NCI-H226 (cell line): ENCODE measurements around the gene ZNF594.
"Not testable (repeated sequence)": the region's sequence is repeated elsewhere in the genome, so short reads cannot be mapped to it uniquely, and the experiment has no call there.

Experiments
- DNase-seq: peaks from one replicate; pipeline ENCODE4 v3.0.0-alpha.2; 2015

The ZNF594 gene

DNA sequence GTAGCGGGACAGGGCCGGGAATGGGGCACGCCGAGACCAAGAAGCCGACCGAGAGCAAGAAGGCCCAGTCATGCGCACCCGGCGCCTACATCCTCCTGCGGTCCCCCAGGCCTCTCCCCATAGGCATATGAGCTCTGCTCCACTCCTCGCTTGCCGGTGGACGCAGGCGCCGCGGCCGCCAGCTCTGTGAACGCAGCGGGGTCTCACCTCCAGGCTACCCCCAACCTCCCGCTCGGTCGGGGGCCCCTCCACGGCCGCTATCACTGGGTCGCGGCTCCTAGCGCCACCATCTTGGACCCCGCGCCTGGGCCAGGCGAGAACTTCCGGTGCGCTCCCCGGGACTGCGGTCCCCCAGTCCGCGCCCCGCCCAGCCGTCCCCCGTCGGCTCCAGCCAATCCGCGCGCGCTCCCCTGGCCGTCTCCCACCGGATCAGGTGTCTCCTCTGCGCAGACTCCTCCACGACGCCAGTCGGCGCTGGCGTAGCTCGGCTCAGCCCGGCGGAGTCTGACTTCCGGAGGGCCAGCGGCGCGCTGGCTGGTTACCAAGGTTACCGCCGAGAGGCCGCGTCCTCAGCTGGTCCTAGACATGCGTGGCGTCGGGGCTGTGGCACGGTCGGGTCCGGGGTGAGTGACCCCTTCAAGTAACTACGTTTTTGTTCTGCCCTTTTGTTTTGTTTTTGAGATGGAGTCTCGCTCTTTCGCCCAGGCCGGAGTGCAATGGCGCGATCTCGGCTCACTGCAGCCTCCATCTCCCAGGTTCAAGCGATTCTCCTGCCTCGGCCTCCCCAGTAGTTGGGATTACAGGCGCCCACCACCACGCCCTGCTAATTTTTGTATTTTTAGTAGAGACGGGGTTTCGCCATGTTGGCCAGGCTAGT lies at the start of gene ZNF594:
Gene ZNF594 (minus strand): TSS at position 328 of the 877 bp plus-strand sequence. CDS start 7,612 bp downstream, outside the sequence.
- peak; percentile 97 for DNase-seq

DNA sequence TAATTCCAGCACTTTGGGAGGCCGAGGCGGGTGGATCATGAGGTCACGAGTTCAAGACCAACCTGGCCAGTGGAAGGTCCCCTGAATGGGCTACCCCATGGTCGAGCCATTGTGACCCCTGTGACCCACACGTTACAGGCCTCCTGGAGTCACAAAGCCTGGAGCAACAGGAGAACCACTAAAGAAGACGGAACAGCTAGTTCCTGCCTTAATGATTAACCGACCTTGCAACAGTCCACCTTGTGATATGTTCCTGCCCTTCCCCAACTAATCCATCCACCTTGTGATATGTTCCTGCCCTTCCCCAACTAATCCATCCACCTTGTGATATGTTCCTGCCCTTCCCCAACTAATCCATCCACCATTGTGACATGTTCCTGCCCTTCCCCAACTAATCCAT lies 48.1 kb upstream of the ZNF594 start:
- not testable (repeated sequence) for DNase-seq

DNA sequence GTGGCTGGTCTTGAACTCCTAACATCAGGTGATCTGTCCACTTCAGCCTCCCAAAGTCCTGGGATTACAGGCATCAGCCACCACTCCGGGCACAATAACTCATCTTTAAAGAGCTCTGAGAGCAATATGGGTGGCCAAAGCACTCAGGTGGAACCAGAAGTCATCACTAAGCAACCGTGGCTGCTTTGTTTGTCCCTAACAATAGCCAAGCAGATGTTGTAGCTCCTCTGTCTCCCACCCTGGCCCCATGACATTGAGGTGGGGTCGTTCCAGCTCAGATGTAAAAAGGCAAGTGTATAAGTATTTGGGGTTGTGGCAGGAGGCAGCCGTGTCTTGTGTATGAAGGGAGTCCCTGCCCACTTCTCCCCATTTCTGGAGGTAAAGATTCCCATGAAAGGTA lies 46.7 kb upstream of the ZNF594 start:
- no peak for DNase-seq

DNA sequence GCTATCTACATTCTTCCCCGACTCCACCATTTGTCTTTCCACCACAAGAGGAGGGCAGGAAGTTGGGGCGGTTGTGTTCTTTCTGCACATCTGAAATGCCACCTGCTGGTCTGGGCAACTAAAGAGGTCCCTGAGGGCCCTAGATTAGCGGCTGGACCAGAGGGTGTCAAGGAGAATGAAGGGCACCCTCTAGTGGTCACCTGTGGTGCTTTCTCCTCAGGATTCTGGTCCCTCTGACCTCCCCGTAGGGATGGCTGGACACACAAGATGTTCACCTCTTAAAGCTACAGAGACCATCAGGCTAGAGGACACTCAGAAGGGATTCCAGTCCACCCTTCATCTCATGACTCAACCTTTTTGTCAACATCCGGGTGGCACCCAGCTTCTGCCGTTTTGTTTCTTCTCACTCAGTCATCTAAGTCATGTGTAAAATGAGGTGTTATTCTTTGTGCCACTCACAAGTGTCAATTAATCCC lies 45.9 kb upstream of the ZNF594 start:
- DNase-seq, result peak; percentile 45

DNA sequence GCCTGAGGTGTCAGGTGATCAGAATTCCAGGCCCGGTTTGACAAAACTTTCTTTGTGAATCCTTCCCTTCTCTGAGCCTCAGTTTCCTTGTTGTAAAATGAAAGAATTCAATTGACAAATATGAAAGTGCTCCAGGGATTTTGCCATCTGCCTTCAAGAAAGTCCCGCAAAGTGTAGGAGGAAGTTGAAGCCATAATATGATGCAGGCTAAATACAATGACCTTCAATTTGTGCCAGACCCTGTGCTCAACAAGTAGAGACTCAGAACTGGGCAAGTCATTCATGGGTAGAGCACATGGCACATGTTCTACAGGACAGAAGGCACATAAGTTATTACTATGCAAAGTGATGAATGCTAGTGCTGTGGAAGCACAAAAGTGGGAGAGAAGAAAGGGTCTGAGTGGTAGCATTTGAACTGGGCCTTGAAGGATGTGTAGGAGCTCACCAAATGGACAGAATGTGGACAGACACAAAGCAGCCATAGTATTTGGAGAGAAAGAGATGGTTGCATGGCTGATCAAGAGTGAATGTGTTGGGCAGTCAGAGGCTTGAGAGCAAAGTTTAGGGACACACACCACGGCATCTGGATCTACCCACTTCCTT lies 45.4 kb upstream of the ZNF594 start:
- DNase-seq, result no peak

DNA sequence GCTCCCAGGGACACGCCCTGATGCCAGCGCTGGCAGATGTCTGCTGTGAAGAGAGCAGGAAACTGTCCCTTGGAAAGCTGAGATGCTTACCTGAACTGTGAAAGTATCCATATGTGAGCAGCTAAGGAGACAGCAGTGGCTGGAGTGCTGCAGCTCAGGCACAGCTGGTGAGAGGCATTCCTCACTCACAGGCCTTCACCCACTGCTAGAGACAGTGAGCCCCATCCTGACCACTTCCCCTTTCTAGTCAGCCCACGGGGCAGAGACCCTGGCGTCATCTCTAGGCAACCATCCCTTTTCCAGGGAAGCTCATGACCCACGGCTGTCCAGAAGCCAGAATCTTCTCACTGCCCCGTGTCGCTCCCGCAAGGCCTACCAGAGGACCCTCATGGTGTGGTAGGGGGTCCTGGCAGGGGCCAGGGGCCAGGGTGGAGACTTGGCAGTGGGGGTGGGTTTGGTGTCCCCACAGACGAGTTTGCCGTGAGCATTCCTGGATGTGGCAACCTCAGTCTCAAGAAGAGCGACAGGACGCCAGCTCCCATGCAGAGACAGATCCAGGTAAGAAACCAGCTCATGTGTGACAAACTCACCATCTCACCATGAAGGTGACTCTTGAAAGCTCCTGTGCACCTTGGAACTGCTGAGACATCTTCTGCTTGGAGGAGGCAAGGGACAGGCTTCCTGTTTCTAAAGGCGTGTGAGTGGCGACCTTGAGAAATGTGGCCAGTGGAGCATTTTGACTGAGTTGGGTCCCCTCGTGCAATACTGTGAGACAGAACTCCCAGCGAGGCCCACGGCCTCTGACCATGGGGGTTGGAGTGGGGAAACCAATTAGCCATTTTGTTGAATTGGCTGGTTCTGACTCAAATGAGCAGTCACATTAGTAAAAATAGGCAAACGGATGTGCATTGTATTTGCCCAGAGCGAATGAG lies 43.2 kb upstream of the ZNF594 start, which contains the start of gene SCIMP:
Gene SCIMP (minus strand): TSS at position 216 of the 932 bp plus-strand sequence. CDS start 105 bp downstream, at position 111.
- no peak for DNase-seq

DNA sequence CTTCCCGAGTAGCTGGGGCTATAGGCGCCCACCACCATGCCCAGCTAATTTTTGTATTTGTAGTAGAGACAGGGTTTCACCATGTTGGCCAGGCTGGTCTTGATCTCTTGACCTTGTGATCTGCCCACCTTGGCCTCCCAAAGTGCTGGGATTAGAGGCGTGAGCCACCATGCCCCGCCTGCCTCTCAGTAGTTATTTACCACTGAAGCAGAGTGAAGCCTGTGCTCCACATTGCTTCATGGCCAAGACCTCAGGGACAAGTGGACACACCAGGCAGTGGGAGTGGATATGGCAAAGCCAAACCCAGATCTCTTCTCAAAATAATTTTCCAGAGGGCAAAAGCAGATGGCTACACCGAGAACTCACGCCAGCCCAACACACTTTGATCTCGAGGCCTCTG lies 41.8 kb upstream of the ZNF594 start:
- DNase-seq, result not testable (repeated sequence)

DNA sequence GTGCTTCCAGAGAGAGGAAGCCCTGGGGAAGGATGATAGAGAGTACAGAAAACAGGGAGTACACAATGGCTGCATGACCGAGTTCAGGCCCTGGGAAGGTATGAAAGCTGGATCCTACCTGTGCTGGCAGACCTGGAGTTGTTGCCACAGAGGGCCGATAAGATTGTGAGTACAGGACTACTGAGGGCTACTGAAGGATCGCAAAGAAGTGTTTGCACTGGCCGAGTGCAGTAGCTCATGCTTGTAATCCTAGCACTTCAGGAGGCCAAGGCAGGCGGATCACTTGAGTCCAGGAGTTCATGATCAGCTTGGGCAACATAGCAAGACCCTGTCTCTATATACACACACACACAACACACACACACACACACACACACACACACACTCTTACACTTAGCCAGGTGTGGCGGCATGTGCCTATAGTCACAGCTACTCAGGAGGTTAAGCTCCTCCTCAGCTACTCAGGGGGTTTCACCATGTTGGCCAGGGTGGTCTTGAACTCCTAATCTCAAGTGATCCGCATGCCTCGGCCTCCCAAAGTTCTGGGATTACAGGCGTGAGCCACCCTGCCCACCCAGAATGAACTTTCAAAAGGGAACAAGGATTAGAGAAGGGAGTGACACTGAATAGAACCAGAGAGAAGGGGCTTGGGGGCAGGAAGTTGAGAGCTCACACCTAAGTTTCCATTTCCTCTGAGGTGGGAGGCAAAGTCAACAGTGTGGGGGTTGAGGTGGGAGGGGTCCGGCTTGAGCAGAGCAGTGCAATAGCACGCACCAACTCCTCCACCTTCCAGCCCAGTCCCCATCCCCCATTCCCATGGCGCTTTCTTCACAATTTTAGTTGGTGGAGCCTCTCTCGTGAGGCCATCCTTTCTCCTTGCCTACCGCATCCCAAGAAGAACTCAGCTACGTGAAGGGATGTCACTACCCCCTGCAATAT lies 35.5 kb upstream of the ZNF594 start:
- no peak for DNase-seq

DNA sequence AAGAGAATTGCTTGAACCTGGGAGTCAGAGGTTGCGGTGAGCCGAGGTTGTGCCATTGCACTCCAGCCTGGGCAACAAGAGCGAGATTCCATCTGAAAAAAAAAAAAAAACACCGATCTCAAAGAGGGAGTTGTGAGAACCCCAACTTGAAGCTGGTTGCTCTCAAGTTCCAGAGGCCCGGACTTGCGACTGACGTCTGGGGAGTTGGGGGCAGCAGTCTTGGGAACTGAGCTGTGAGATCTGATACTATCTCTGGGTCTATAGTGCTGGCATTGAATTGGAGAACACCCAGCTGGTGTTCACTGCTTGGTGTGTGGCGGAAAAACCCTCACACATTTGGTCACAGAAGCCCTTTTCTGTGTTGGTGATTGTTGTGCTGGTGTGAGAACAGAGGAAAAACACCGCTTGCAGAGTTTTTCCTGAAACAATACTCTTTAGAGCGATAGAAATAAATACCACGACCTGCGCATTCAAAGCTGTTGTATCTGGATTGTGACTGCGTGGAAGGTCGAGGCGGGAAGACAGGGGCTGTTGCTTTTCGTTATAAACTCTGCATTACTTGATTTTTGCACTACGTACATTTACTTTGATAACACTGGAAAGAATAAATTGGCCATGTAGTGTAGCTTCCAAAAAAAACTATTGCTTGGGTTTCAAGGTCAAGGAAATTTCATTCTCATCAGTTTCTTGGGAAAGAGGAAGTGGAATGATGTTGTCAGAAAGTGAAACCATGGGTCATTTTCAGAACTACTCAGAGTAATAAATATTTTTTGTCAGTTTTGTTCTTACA lies 34.2 kb upstream of the ZNF594 start:
- no peak for DNase-seq

DNA sequence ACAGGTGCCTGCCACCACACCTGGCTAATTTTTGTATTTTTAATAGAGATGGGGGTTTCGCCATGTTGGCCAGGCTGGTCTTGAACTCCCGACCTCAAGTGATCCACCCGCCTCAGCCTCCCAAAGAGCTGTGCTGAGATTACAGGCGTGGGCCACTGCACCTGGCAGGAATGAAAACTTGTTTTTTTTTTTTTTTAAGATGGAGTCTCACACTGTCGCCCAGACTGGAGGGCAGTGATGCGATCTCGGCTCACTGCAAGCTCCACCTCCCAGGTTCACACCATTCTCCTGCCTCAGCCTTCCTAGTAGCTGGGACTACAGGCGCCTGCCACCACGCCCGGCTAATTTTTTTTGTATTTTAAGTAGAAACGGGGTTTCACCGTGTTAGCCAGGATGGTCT lies 30.2 kb upstream of the ZNF594 start:
- not testable (repeated sequence) for DNase-seq

DNA sequence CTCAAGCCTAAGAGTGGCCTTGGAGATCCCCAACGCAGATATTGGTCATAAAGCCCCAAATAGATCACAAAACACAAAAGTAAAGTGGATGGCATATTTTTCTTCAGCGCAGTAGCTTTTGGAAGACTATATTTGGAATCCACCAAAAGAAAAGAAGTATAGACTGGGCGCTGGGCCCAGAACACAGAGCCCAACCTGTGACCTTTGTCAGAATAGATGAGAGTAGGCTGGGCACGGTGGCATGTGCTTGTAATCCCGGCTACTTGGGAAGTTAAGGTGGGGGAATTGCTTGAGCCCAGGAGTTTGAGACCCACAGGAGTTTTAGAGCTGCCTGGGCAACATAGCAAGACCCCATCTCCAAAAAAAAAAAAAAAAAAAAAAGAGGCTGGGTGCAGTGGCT lies 28.4 kb upstream of the ZNF594 start:
- no peak for DNase-seq

DNA sequence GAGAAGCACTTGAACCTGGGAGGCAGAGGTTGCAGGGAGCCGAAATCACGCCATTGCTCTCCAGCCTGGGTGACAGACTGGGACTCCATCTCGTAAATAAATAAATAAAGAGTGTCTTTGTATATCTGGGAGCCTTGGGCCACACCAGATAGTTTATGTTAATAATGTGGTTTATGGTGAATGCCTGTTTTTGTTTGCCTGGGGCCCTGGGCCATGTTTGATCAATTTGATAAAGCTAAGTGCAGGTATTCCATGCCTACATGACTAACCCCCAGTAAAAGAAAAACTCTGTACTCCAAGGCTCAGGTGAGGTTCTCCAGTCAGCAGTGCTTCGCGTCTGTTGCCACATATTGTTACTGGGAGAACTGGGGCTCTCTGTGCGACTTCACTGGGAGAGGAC lies 27.9 kb upstream of the ZNF594 start:
- no peak for DNase-seq

DNA sequence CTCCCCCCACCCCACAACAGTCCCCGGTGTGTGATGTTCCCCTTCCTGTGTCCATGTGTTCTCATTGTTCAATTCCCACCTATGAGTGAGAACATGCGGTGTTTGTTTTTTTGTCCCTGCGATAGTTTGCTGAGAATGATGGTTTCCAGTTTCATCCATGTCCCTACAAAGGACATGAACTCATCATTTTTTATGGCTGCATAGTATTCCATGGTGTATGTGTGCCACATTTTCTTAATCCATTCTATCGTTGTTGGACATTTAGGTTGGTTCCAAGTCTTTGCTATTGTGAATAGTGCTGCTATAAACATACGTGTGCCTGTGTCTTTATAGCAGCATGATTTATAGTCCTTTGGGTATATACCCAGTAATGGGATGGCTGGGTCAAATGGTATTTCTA lies 25.9 kb upstream of the ZNF594 start:
- DNase-seq, result not testable (repeated sequence)

DNA sequence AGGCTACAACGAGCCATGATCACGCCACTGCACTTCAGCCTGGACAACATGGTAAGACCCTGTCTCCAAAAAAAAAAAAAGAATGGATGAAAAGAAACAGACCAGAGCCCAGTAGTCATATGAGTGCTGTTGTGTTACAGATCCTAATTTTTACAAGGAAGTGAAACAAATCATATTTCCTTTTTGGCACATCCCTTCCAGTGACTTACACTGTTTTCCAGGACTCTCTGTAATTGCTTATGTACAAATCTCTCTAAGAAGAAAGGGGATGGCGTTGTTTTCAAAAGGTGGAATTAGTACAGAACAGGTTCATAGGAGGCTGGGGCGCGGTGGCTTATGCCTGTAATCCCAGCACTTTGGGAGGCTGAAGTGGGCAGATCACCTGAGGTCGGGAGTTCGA lies 19.8 kb upstream of the ZNF594 start:
- no peak for DNase-seq

DNA sequence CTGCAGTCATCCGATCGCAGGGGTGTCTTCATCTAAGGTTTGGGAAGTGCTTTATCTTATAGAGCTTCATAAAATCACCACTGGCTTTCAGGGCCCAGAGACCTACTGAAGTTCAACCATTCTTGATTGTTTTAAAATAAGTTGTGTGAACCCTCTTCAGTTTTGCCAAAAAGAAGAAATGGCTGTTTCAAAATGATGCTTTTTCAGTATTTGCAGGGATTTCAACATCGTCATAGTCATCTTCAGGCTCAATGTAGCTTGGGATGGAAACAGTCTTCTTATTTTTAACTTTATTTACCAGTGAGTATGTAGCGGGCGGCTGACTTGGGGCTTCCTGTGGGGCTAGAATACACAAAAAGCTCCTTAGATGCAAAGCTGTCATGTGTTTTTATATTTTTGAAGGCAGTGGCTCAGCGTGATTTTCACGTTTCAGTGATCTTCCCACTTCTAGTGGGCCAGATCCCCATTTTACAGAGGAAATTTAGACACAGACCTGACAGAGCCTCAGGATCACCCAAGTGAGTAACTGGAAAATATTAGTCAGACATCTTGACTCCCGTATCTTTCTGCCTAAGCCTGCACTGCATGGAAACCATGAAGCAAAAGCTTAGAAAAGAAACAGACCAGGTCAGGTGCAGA lies 19.1 kb upstream of the ZNF594 start:
- no peak for DNase-seq

DNA sequence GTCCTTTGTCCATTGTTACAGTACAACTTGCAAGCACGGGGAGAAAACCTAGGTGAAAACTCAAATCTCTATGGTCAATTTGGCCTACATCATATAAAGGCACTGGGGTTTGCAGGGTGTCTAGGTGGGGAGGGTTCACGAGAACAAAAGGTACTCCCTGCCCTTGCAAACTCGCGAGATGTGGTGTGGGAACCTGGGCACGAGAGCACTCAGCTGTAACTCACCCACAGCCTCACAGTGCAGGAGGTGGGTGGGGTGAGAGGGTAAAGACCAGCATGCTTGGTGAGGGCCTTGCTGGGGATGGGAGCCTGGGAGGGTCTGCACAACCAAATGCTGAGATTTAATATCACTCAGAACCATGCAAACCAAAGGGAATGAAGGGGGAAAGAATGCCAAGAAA lies 18.4 kb upstream of the ZNF594 start:
- DNase-seq, result no peak

DNA sequence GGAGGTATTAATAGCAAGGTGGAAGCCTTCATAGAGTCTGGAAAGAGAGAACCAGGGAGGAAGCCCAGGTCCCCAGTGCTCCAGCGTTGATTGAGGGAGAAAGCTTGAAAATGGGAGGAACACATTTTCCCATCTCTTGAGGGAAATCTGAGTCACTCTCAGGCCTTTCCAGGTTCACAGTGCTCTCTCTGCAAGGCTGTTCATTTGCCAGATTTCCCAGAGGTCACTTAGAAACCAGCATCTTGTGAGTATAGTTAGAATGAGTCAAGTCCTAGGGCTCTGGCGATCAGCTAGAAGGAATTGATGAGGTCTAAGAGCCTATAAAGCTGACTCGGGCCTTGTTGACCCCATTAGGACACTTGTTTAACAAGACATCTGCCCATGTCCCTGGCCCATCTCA lies 17.7 kb upstream of the ZNF594 start:
- no peak for DNase-seq

DNA sequence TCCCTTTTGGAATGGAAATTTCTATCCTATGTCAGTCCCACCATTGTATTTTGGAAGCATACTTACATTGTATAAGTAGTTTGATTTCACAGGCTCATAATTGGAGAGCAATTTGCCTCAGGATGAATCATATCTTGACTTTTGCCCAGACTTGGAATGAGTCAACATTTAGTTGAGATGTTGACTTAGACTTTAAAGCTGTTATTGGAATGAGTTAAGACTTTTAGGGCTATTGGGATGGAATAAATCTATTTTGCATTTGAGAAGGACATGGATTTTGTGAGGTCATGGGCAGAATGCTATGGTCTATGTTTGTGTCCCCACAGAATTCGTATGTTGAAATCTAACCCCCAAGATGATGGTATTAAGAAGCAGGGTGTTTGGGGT lies 12.2 kb upstream of the ZNF594 start:
- peak; percentile 29 for DNase-seq

DNA sequence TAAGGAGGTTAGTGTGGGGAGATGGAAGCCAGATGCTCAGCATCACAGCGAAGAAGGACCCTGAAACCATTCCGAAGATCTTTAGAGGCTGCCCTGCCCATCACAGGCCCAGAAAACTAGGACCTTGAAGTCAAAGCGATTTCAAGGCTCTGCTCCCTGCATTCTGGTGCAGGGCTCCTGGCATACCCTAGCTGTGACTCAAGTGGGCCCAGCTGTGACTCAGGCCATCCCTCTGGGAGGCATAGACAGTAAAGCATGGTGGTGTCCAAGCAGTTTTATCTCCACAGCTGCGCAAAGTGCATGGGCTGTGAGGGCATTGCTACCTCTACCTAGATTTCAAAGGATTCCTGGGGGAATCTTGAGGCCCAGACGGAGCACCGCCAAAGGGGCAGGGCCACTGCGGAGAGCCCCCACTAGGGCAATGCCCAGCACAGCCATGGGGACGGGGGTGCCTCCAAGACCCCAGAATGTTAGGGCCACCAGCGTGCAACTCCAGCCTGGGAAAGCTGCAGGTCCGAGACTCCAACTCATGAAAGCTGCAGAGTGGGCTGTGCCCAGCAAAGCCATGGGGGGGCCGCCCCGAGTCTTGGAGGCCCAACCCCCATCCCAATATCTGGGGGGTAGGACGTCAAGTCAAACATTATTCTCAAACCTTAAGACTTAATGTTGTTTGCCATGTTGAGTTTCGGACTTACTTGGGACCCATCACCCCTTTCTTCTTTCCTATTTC lies 11.7 kb upstream of the ZNF594 start:
- no peak for DNase-seq

DNA sequence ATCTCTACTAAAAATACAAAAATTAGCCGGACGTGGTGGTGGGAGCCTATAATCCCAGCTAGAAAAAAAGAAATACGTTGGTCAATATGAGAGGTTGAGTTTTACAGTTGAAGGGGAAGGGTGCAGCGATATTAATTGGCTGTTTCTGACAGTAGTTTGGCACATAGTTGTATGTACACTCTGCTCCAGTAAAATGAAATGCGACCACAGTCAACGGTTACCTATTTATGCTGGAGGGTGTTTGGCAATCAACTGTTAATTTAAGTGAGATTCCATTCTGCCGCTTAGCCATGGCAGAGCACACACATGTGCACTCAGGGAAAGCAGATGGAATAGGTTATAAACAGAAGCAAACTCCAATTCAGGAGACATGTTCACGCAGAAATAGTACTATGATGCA lies 9.3 kb upstream of the ZNF594 start:
- no peak for DNase-seq
